ENCODE measurements around the gene RGSL1. TPM values are rescaled to one million over a fixed set of nuclear protein-coding genes. Genes with fewer than 3 reads are reported as not detected.

The RGSL1 gene
- polyA plus RNA-seq, 1 experiment = not detected

DNA sequence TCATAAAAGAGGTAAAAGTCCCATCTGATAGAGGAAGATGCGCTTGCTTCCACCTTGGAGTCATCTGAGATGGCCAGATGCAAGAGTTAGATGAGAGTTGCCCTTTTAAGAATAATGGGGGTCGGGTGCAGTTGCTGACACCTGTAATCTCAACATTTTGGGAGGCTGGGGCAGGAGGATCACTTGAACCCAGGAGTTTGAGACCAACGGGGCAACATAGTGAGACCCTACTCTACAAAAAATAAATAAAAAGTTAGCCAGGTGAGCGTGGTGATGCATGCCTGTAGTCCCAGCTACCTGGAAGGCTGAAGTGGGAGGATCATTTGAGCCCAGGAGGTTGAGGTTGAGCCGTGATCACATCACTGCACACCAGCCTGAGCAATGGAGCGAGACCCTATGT lies 36.0 kb upstream of the RGSL1 start:
- no peak overlapping the region for H3K4me3 ChIP-seq (ENCODE audit: low read depth, low read length)
- DNase-seq (ENCODE audit: low read depth) = no peak
- no peaks in the 10 kb centered on the region for H3K36me3 ChIP-seq (ENCODE audit: control insufficient read depth, insufficient read depth, low read length)
- H3K27me3 ChIP-seq (ENCODE audit: control insufficient read depth, insufficient read depth, low read length) = no peaks in the 10 kb centered on the region
- CTCF ChIA-PET = interaction anchor here (1.2 kb wide), 1 partner anchor 328 kb away, joined by 4 read pairs; no protein-coding TSS in a partner anchor
- TF ChIP-seq, protein P1, sequence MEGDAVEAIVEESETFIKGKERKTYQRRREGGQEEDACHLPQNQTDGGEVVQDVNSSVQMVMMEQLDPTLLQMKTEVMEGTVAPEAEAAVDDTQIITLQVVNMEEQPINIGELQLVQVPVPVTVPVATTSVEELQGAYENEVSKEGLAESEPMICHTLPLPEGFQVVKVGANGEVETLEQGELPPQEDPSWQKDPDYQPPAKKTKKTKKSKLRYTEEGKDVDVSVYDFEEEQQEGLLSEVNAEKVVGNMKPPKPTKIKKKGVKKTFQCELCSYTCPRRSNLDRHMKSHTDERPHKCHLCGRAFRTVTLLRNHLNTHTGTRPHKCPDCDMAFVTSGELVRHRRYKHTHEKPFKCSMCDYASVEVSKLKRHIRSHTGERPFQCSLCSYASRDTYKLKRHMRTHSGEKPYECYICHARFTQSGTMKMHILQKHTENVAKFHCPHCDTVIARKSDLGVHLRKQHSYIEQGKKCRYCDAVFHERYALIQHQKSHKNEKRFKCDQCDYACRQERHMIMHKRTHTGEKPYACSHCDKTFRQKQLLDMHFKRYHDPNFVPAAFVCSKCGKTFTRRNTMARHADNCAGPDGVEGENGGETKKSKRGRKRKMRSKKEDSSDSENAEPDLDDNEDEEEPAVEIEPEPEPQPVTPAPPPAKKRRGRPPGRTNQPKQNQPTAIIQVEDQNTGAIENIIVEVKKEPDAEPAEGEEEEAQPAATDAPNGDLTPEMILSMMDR (IDR thresholded peaks at IDR 0.05; ENCODE audit: insufficient read depth, low read depth, low read length) = no peak
- POLR2A ChIA-PET = no interaction called here

DNA sequence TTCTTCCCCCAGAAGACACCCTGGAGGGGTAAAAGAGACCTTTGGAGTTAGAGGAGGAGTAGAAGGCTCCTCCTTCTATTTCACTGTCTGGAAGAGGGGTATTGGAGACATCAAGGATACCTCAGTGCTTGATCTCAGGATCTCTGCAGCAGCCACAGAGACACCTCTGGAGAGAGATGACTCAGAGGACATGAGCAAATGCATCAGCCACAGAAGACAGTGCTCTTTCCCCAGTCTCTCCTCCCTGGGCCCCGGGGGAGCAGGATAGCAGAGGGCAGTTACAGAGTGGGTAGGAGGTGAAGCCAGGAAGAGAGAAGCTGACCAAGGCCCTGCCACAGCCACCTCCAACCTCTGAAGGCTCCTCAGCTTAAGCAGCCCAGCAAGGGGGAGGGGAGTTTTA lies 34.2 kb upstream of the RGSL1 start:
- Histone ChIP-seq H3K4me3 (ENCODE audit: low read depth, low read length) (no peak overlapping the region), H3K36me3 (ENCODE audit: control insufficient read depth, insufficient read depth, low read length) (no peaks in the 10 kb centered on the region), H3K27me3 (ENCODE audit: control insufficient read depth, insufficient read depth, low read length) (no peaks in the 10 kb centered on the region)
- POLR2A ChIA-PET = no interaction called here
- CTCF ChIA-PET = no interaction called here
- TF ChIP-seq, protein P1 (IDR thresholded peaks at IDR 0.05; ENCODE audit: insufficient read depth, low read depth, low read length) = no peak
- no peak for DNase-seq (ENCODE audit: low read depth)

DNA sequence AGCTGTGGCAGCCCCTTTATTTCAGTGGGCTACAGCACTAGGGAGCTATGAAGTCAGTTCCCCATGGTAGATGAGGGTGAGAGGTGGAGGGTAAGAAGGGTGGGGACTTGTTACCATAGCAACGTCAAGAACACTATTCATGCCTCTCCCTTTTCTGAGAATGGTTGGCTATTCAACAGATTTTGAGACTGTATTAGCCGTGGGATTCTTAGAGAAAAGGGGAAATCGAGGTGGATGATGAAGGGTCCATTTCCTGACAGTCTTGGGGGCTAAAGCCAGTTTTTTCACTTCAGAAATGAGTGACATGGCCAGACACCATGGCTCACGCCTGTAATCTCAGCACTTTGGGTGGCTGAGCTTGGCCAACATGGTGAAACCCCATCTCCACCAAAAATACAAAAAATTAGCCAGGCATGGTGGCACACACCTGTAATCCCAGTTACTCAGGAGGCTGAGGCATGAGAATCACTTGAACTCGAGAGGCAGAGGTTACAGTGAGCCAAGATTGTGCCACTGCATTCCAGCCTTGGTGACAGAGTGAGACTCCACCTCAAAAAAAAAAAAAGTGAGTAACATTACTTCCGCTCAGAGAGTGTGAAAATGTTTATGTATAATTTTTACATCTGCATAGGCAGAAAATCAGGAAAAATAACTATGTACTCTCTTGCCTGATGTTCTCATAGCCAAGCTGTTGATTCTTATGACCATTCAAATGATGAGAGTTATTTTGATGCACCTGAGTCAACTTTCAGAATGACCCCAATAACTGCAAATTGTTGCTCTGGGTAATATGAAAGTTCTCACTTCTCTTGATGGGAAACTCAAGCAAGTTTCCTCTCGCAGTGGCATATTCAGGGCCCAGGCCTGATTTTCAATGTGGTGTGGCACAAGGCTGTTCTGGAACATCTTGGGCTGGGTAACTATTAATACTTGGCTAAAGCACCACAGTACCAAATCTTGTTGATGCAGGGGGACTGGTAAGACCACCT lies 23.2 kb upstream of the RGSL1 start:
- ChIA-PET POLR2A (no interaction called here), CTCF (interaction anchor here (1.6 kb wide), 1 partner anchor 8 kb away, joined by 5 read pairs; no protein-coding TSS in a partner anchor)
- no peak overlapping the region for H3K4me3 ChIP-seq (ENCODE audit: low read depth, low read length)
- no peaks in the 10 kb centered on the region for H3K27me3 ChIP-seq (ENCODE audit: control insufficient read depth, insufficient read depth, low read length)
- TF ChIP-seq, protein P1 (IDR thresholded peaks at IDR 0.05; ENCODE audit: insufficient read depth, low read depth, low read length) = no peak
- H3K36me3 ChIP-seq (ENCODE audit: control insufficient read depth, insufficient read depth, low read length) = no peaks in the 10 kb centered on the region
- DNase-seq (ENCODE audit: low read depth) = no peak

DNA sequence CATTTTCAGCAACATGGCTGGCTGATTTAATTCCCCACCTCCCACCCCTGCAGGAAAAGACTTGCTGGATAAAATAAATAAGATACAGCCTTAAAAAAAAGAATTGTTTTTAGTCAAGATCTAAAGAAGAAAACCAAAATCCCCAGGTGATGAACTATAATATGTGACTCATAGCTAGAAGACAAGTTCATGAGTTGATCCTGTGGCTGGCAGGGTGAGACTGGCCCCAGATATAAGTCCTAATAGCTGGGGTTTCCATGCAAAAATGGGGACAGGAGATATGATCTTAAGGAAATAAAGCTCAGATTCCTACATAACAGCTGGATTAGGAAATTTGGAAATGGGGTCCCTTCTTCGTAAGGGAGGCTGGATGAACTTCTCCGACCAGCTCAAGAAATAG lies 21.9 kb upstream of the RGSL1 start:
- CTCF ChIA-PET = interaction anchor here (0.8 to 1.3 kb wide), 3 partner anchors 16 to 949 kb away, joined by 3 read pairs; no protein-coding TSS in a partner anchor
- TF ChIP-seq, protein P1 (IDR thresholded peaks at IDR 0.05; ENCODE audit: insufficient read depth, low read depth, low read length) = no peak
- DNase-seq (ENCODE audit: low read depth) = no peak
- H3K27me3 ChIP-seq (ENCODE audit: control insufficient read depth, insufficient read depth, low read length) = no peaks in the 10 kb centered on the region
- H3K4me3 ChIP-seq (ENCODE audit: low read depth, low read length) = no peak overlapping the region
- POLR2A ChIA-PET = no interaction called here
- no peaks in the 10 kb centered on the region for H3K36me3 ChIP-seq (ENCODE audit: control insufficient read depth, insufficient read depth, low read length)

DNA sequence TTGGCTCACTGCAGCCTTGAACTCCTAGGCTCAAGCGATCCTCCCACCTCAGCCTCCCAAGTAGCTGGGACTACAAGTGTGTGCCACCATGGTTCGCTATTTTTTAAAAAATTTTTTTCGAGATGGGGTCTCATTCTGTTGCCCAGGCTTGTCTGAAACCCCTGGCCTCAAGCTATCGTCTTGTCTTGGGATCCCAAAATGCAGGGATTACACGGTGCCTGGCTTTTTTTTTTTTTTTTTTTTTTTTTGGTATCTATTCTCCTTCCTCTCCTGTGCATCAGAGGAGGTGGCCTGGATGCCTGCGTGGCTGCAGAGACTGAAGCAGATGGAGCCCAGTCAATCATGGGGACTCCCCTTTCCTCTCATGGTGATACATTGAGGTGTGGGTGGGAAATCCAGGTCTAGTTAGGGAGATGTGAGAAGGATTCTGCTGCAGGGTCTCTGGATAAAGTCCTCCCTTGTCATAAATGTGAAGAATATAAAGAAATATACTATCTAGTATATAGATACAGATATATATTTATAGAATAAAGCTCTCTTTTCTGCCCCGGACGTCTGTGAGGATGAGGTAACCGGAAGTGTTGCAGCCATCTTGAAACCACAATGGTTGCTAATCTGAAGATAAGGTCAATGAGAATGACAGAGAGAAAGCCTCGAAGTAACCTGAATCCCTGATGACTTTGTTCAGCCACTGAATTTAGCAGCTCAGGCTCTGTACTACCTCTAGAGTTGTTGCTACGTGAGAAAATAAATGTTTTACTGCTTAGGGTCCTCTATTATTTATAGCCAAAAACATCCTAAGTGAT lies 19.5 kb upstream of the RGSL1 start:
- POLR2A ChIA-PET = no interaction called here
- no peak for DNase-seq (ENCODE audit: low read depth)
- TF ChIP-seq, protein P1 (IDR thresholded peaks at IDR 0.05; ENCODE audit: insufficient read depth, low read depth, low read length) = no peak

More for the DNA sequence above, 19.5 kb upstream of the RGSL1 start:
- Histone ChIP-seq H3K27me3 (ENCODE audit: control insufficient read depth, insufficient read depth, low read length) (no peaks in the 10 kb centered on the region), H3K36me3 (ENCODE audit: control insufficient read depth, insufficient read depth, low read length) (no peaks in the 10 kb centered on the region), H3K4me3 (ENCODE audit: low read depth, low read length) (no peak overlapping the region)
- CTCF ChIA-PET = no interaction called here

Measured in BJ (cell line).